MCF 10A (cell line): ENCODE measurements around the gene ADSL. TPM values are rescaled to one million over a fixed set of nuclear protein-coding genes. Genes with fewer than 3 reads are reported as not detected.
A peak's percentile ranks its signal among the peaks of the same experiment; 100 is the strongest.

ENCODE experiments used
- BruUV-seq: library from RNA; stranded (reverse); fragments of 400-500 nt; replicated peaks from 2 replicates; lab custom pipeline; 2021; lab: Mats Ljungman, UMichigan
- CTCF ChIA-PET: fragments of 300-600 bp; sonication (Branson Sonifier 250); formaldehyde crosslinking; extraction: SDS; loops from one replicate; lab custom pipeline; 2021; ENCODE audit warnings: antibody characterized with exemption, inconsistent platforms; lab: Yijun Ruan, JAX
- POLR2A ChIA-PET: fragments of 300-600, 350-650 bp; sonication (Branson Sonifier 250); formaldehyde crosslinking; extraction: SDS; loops from one replicate; lab custom pipeline; 2020; ENCODE audit warnings: antibody characterized with exemption, inconsistent platforms; lab: Yijun Ruan, JAX
- DNase-seq: peaks from one replicate; pipeline ENCODE4 v3.0.0-alpha.2; 2018; ENCODE audit not compliant: unreplicated experiment
- H3K27ac Mint-ChIP-seq: one replicate; pipeline ENCODE4 v1.8.0; 2022; ENCODE audit warnings: mild to moderate bottlenecking, low read depth, mixed read lengths; ENCODE audit not compliant: unreplicated experiment
- H3K27me3 Mint-ChIP-seq: one replicate; pipeline ENCODE4 v1.8.0; 2022; ENCODE audit warnings: mixed read lengths; ENCODE audit not compliant: insufficient read depth, unreplicated experiment
- H3K36me3 Mint-ChIP-seq: one replicate; pipeline ENCODE4 v1.8.0; 2022; ENCODE audit warnings: mild to moderate bottlenecking, moderate library complexity, mixed read lengths; ENCODE audit not compliant: insufficient read depth, unreplicated experiment
- H3K4me1 Mint-ChIP-seq: one replicate; pipeline ENCODE4 v1.8.0; 2022; ENCODE audit warnings: mixed read lengths; ENCODE audit not compliant: insufficient read depth, unreplicated experiment
- H3K4me3 Mint-ChIP-seq: one replicate; pipeline ENCODE4 v1.8.0; 2022; ENCODE audit warnings: mild to moderate bottlenecking, moderate library complexity, mixed read lengths; ENCODE audit not compliant: unreplicated experiment
- H3K9me3 Mint-ChIP-seq: one replicate; pipeline ENCODE4 v1.8.0; 2022; ENCODE audit warnings: mixed read lengths; ENCODE audit not compliant: unreplicated experiment
- CTCF ChIP-seq: fragments of 200-600 bp; IDR thresholded peaks from one replicate; pipeline ENCODE4 v1.8.0; 2022; ENCODE audit warnings: antibody characterized with exemption, mild to moderate bottlenecking; ENCODE audit not compliant: unreplicated experiment
- intact Hi-C: fragments of 100-400 bp; cut with micrococcal nuclease; formaldehyde crosslinking; loops from 2 replicates; pipeline ENCODE4 v1.14.1; 2022
- total RNA-seq: library from RNA; stranded (reverse); gene quantifications from 2 replicates; pipeline ENCODE4 v1.2.3, GENCODE V29; 2022

The ADSL gene
- total RNA-seq, 1 experiment from 2014 or later, result 129 TPM

GRCh38 chr22:40363059-40363458, 16.8 kb downstream of the ADSL start:
- Mint-ChIP-seq H3K27ac (no peak overlapping the region), H3K27me3 (no peaks in the 10 kb centered on the region), H3K4me1 (no peaks in the 10 kb centered on the region), H3K36me3 (peaks cover 100% of the 10 kb centered on the region), H3K4me3 (no peak overlapping the region), H3K9me3 (no peaks in the 10 kb centered on the region)
- no TSS peak for BruUV-seq
- no peak for TF ChIP-seq CTCF
- ChIA-PET POLR2A (no interaction called here), CTCF (no interaction called here)
- intact Hi-C loops, result no loop called here
- no peak for DNase-seq

GRCh38 chr22:40364431-40364830, 18.1 kb downstream of the ADSL start:
- Mint-ChIP-seq H3K9me3 (no peaks in the 10 kb centered on the region), H3K36me3 (peaks cover 94% of the 10 kb centered on the region), H3K27me3 (no peaks in the 10 kb centered on the region), H3K4me3 (no peak overlapping the region), H3K4me1 (no peaks in the 10 kb centered on the region), H3K27ac (no peak overlapping the region)
- intact Hi-C loops, result no loop called here
- no TSS peak for BruUV-seq
- ChIA-PET POLR2A (interaction anchor here (1.0 kb wide), 1 partner anchor 14 kb away, joined by 5 read pairs; no protein-coding TSS in a partner anchor), CTCF (no interaction called here)
- DNase-seq, result no peak
- no peak for TF ChIP-seq CTCF

GRCh38 chr22:40366068-40366467, 19.8 kb downstream of the ADSL start:
- H3K9me3 Mint-ChIP-seq, result no peaks in the 10 kb centered on the region
- H3K27ac Mint-ChIP-seq, result peak overlapping the region; percentile 44
- peaks cover under 1% of the 10 kb centered on the region for H3K4me1 Mint-ChIP-seq
- H3K27me3 Mint-ChIP-seq, result no peaks in the 10 kb centered on the region
- no TSS peak for BruUV-seq
- intact Hi-C loops, result no loop called here
- peaks cover 85% of the 10 kb centered on the region for H3K36me3 Mint-ChIP-seq
- H3K4me3 Mint-ChIP-seq, result no peak overlapping the region
- TF ChIP-seq CTCF, result no peak
- ChIA-PET CTCF (interaction anchor here (1.1 to 2.5 kb wide), 2 partner anchors 11 to 18 kb away, joined by 3 to 11 read pairs; no protein-coding TSS in a partner anchor), POLR2A (no interaction called here)
- no peak for DNase-seq

GRCh38 chr22:40367342-40367741, 21.0 kb downstream of the ADSL start:
- no peak overlapping the region for H3K27ac Mint-ChIP-seq
- peaks cover 5% of the 10 kb centered on the region for H3K4me1 Mint-ChIP-seq
- POLR2A ChIA-PET, result no interaction called here
- DNase-seq, result no peak
- H3K4me3 Mint-ChIP-seq, result no peak overlapping the region
- BruUV-seq, result no TSS peak
- intact Hi-C loops, result no loop called here
- no peak for TF ChIP-seq CTCF
- H3K27me3 Mint-ChIP-seq, result no peaks in the 10 kb centered on the region
- peaks cover 73% of the 10 kb centered on the region for H3K36me3 Mint-ChIP-seq
- CTCF ChIA-PET, result interaction anchor here (0.6 to 2.5 kb wide), 2 partner anchors 19 to 336 kb away, joined by 3 to 11 read pairs; no protein-coding TSS in a partner anchor
- H3K9me3 Mint-ChIP-seq, result no peaks in the 10 kb centered on the region
